Thoracic aorta (tissue), 2 donors: ENCODE measurements around the gene ANKRD11. TPM values are rescaled to one million over a fixed set of nuclear protein-coding genes. Genes with fewer than 3 reads are reported as not detected.

Experiments
- ATAC-seq: fragments of 150-250 bp; one replicate; pipeline ENCODE4 v1.8.0; 2017; ENCODE audit warnings: low read depth; ENCODE audit not compliant: insufficient number of reproducible peaks, low FRiP score
- DNase-seq: peaks from one replicate; pipeline ENCODE4 v3.0.0-alpha.2; 2020; ENCODE audit warnings: low spot score
- H3K27ac ChIP-seq, 2 donors: fragments of 200-600 bp; sonication (generic); 1 replicate in 1 of 2; 2 replicates in 1 of 2; pipeline ENCODE4 v1.5.1; 2016; ENCODE audit warnings: mild to moderate bottlenecking in 2 of 2, moderate library complexity in 2 of 2
- H3K27me3 ChIP-seq: fragments of 200-600 bp; sonication (generic); replicated peaks from 2 replicates; pipeline ENCODE4 v1.6.0; 2016; ENCODE audit warnings: mild to moderate bottlenecking; ENCODE audit not compliant: insufficient read depth
- H3K36me3 ChIP-seq: fragments of 200-600 bp; sonication (generic); one replicate; pipeline ENCODE4 v1.5.1; 2016
- H3K4me1 ChIP-seq, 2 donors: fragments of 200-600 bp; sonication (generic); 1 replicate in 1 of 2; 2 replicates in 1 of 2; pipeline versions ENCODE4 v1.5.1 to v1.6.0; 2016; ENCODE audit warnings: low read depth in 2 of 2, mild to moderate bottlenecking in 1 of 2; ENCODE audit not compliant: control insufficient read depth in 1 of 2
- H3K4me3 ChIP-seq: fragments of 200-600 bp; sonication (generic); 2 replicates; pipeline ENCODE4 v1.5.1; 2016; ENCODE audit warnings: mild to moderate bottlenecking
- H3K9me3 ChIP-seq: fragments of 200-600 bp; sonication (generic); 2 replicates; pipeline ENCODE4 v1.5.1; 2016
- total RNA-seq, 2 donors: library from RNA; depleted of rRNA; stranded (reverse); fragments of >200 nt; gene quantifications; one replicate each; pipeline versions ENCODE4 v1.1.0 to v1.2.3, GENCODE V29; 2016
- TF ChIP-seq, protein P1 (sequence below): fragments of 200-600 bp; sonication (generic); IDR thresholded peaks from one replicate; pipeline ENCODE4 v1.5.1; 2019; ENCODE audit warnings: antibody characterized with exemption

The ANKRD11 gene
- total RNA-seq, 2 donors from 2014 or later, result 125 to 129 TPM

GRCh38 chr16:89287777-89288576 is 202.4 kb downstream of the ANKRD11 start:
- TF ChIP-seq, protein P1, sequence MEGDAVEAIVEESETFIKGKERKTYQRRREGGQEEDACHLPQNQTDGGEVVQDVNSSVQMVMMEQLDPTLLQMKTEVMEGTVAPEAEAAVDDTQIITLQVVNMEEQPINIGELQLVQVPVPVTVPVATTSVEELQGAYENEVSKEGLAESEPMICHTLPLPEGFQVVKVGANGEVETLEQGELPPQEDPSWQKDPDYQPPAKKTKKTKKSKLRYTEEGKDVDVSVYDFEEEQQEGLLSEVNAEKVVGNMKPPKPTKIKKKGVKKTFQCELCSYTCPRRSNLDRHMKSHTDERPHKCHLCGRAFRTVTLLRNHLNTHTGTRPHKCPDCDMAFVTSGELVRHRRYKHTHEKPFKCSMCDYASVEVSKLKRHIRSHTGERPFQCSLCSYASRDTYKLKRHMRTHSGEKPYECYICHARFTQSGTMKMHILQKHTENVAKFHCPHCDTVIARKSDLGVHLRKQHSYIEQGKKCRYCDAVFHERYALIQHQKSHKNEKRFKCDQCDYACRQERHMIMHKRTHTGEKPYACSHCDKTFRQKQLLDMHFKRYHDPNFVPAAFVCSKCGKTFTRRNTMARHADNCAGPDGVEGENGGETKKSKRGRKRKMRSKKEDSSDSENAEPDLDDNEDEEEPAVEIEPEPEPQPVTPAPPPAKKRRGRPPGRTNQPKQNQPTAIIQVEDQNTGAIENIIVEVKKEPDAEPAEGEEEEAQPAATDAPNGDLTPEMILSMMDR, result no peak
- no peak for DNase-seq
- H3K27ac ChIP-seq, result no peak overlapping the region
- ATAC-seq, result no peak
- H3K27me3 ChIP-seq, result no peaks in the 10 kb centered on the region
- no peaks in the 10 kb centered on the region for H3K9me3 ChIP-seq
- H3K36me3 ChIP-seq, result peaks cover 43% of the 10 kb centered on the region
- no peaks in the 10 kb centered on the region for H3K4me1 ChIP-seq
- H3K4me3 ChIP-seq, result no peak overlapping the region

GRCh38 chr16:89286096-89286495 is 204.3 kb downstream of the ANKRD11 start:
- H3K27me3 ChIP-seq, result no peaks in the 10 kb centered on the region
- H3K4me3 ChIP-seq, result no peak overlapping the region
- peaks cover 48% of the 10 kb centered on the region for H3K36me3 ChIP-seq

GRCh38 chr16:89285381-89285780 is 205.0 kb downstream of the ANKRD11 start:
- no peaks in the 10 kb centered on the region for H3K9me3 ChIP-seq
- no peaks in the 10 kb centered on the region for H3K27me3 ChIP-seq
- no peak overlapping the region for H3K27ac ChIP-seq
- H3K4me1 ChIP-seq, result no peaks in the 10 kb centered on the region
- H3K36me3 ChIP-seq, result peaks cover 51% of the 10 kb centered on the region
- DNase-seq (no peak), ATAC-seq (no peak)
- H3K4me3 ChIP-seq, result no peak overlapping the region
- TF ChIP-seq, protein P1, result no peak

More at GRCh38 chr16:89286096-89286495, 204.3 kb downstream of the ANKRD11 start:
- Histone ChIP-seq H3K4me1 (no peaks in the 10 kb centered on the region), H3K27ac (no peak overlapping the region), H3K9me3 (no peaks in the 10 kb centered on the region)
- no peak for ATAC-seq
- TF ChIP-seq, protein P1, result no peak
- DNase-seq, result no peak

DNA sequence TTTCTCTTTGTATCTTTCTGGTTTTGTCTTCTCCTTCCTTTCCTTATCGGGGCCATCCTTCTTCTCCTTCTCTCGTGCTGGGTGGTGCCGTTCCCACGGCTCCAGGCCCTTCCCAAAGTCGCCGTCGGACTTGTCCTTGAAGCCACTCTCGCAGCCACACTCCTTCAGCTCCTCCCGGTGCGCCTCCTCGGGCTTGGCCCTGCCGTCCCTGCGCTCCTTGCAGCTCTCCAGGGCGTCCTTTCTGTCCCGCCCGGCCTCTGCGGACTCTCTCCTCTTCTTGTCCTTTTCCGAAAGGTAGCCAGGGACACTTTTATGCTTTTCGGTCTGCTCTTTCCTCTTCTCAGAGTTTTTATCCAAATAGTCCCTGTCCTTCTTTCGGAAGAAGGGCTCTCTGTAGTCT is 206.9 kb downstream of the ANKRD11 start:
- H3K36me3 ChIP-seq, result peaks cover 56% of the 10 kb centered on the region

DNA sequence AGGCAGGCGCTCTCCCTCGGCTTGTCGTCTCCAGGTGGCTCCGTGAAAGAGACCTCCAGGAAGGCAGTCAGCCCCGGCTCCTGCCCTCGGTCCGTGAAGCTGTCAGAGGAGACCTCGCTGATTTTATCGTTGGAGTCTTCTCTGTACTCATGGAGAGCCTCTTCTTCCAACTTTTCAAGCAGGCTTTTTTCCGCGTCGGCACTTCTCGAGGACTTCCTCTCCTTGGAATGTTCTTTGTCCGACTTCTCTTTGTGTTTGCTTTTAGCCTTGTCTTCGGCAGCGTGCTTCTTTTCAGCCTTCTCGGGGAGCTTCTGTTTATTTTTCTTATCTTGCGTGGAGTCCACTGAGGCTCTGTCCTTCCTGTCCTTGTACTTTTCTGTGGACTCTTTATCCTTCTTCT is 207.8 kb downstream of the ANKRD11 start:
- Histone ChIP-seq H3K27me3 (no peaks in the 10 kb centered on the region), H3K4me3 (no peak overlapping the region), H3K36me3 (peaks cover 55% of the 10 kb centered on the region), H3K4me1 (no peaks in the 10 kb centered on the region), H3K27ac (no peak overlapping the region), H3K9me3 (no peaks in the 10 kb centered on the region)
- DNase-seq, result no peak
- ATAC-seq, result no peak
- TF ChIP-seq, protein P1, result no peak

More for the DNA sequence above, 206.9 kb downstream of the ANKRD11 start:
- TF ChIP-seq, protein P1, result no peak
- Histone ChIP-seq H3K4me3 (no peak overlapping the region), H3K27me3 (no peaks in the 10 kb centered on the region), H3K9me3 (no peaks in the 10 kb centered on the region), H3K27ac (no peak overlapping the region), H3K4me1 (no peaks in the 10 kb centered on the region)
- ATAC-seq (no peak), DNase-seq (no peak)
